HCT116 (cell line): ENCODE data around the gene GRM8. TPM values are rescaled to one million over a fixed set of nuclear protein-coding genes. Genes with fewer than 3 reads are reported as not detected.

Experiments
- ATAC-seq: fragments of 200-7000 bp; cut with Tn5 transposase; 2 replicates; pipeline ENCODE4 v1.9.1; 2020; ENCODE audit warnings: mild to moderate bottlenecking, moderate library complexity
- BruUV-seq: library from RNA; stranded (reverse); fragments of 400-500 nt; replicated peaks from 2 replicates; lab custom pipeline; 2021; lab: Mats Ljungman, UMichigan
- CTCF ChIA-PET: fragments of 300-600 bp; sonication (Branson Sonifier 250); formaldehyde crosslinking; loops from one replicate; lab custom pipeline; 2021; ENCODE audit warnings: antibody characterized with exemption; lab: Charles Lee
- POLR2A ChIA-PET: fragments of 300-600, 350-600 bp; sonication (Branson Sonifier 250); formaldehyde crosslinking; loops from one replicate; lab custom pipeline; 2021; ENCODE audit warnings: antibody characterized with exemption; lab: Charles Lee
- RAD21 ChIA-PET, 2 experiments: fragments of 300-600 bp; sonication (Branson Sonifier 250); formaldehyde crosslinking; loops; one replicate each; lab custom pipeline; 2023; ENCODE audit warnings: low total read pairs in 2 of 2; ENCODE audit not compliant: uncharacterized antibody in 2 of 2, unreplicated experiment in 2 of 2, low non-redundant PET in 1 of 2; lab: Charles Lee
- DNase-seq: peaks from one replicate; pipeline ENCODE4 v3.0.0-alpha.2; 2010; ENCODE audit warnings: low read depth, low spot score
- H2AFZ ChIP-seq: fragments of 200-600 bp; shearing (Covaris generic), sonication (generic); 2 replicates; pipeline ENCODE4 v1.6.1; 2017; ENCODE audit warnings: low read depth, mixed run types, mixed read lengths, antibody characterized with exemption, low read length; ENCODE audit not compliant: poor library complexity, severe bottlenecking
- H3K27ac ChIP-seq: 2 replicates; pipeline ENCODE4 v1.5.1; 2012; ENCODE audit warnings: low read depth, low read length
- H3K27me3 ChIP-seq: fragments of 200-600 bp; sonication (generic); 2 replicates; pipeline ENCODE4 v1.6.1; 2016; ENCODE audit warnings: mixed run types, low read length, mixed read lengths; ENCODE audit not compliant: insufficient read depth
- H3K36me3 ChIP-seq, 2 experiments: fragments of 200-500 bp in 1 of 2; fragments of 200-600 bp in 1 of 2; sonication (Bioruptor generic) in 1 of 2; sonication (generic) in 1 of 2; 2 replicates each; pipeline versions ENCODE4 v1.5.1 to v1.6.1; 2014 to 2016; ENCODE audit warnings: low read length in 2 of 2, inconsistent platforms in 1 of 2, mixed read lengths in 1 of 2, mixed run types in 1 of 2; ENCODE audit not compliant: insufficient read depth in 2 of 2, control insufficient read depth in 1 of 2
- H3K4me1 ChIP-seq, 2 experiments: fragments of 200-600 bp in 1 of 2; sonication (generic) in 1 of 2; 2 replicates each; pipeline versions ENCODE4 v1.5.1 to v1.6.1; 2012 to 2017; ENCODE audit warnings: low read length in 2 of 2, inconsistent platforms in 1 of 2, mild to moderate bottlenecking in 1 of 2, mixed read lengths in 1 of 2, mixed run types in 1 of 2, moderate library complexity in 1 of 2; ENCODE audit not compliant: insufficient read depth in 2 of 2, control insufficient read depth in 1 of 2
- H3K4me2 ChIP-seq: fragments of 200-600 bp; sonication (generic); 2 replicates; pipeline ENCODE4 v1.6.1; 2017; ENCODE audit warnings: mixed run types, low read length, mixed read lengths
- H3K4me3 ChIP-seq, 2 experiments: fragments of 200-600 bp in 1 of 2; sonication (generic) in 1 of 2; replicated peaks in 1 of 2; 2 replicates each; pipeline ENCODE4 v1.5.1; 2011 to 2016; ENCODE audit warnings: low read length in 2 of 2, control low read depth in 1 of 2, low read depth in 1 of 2, mild to moderate bottlenecking in 1 of 2, mixed read lengths in 1 of 2, mixed run types in 1 of 2
- H3K79me2 ChIP-seq: fragments of 200-600 bp; sonication (generic); 2 replicates; pipeline ENCODE4 v1.6.1; 2017; ENCODE audit warnings: mild to moderate bottlenecking, mixed run types, low read length, moderate library complexity, mixed read lengths; ENCODE audit not compliant: insufficient read depth
- H3K9ac ChIP-seq: fragments of 200-600 bp; sonication (generic); 2 replicates; pipeline ENCODE4 v1.6.1; 2016; ENCODE audit warnings: low read length, mixed read lengths
- H3K9me2 ChIP-seq: fragments of 200-600 bp; sonication (generic), shearing (Covaris generic); 2 replicates; pipeline ENCODE4 v1.6.1; 2017; ENCODE audit warnings: mixed run types, mild to moderate bottlenecking, moderate library complexity; ENCODE audit not compliant: insufficient read depth
- H3K9me3 ChIP-seq, 2 experiments: fragments of 200-500 bp in 1 of 2; fragments of 200-600 bp in 1 of 2; sonication (Bioruptor generic) in 1 of 2; sonication (generic) in 1 of 2; 2 replicates each; pipeline ENCODE4 v1.6.1; 2014 to 2017; ENCODE audit warnings: low read length in 2 of 2, mixed read lengths in 2 of 2, inconsistent platforms in 1 of 2, low read depth in 1 of 2, mild to moderate bottlenecking in 1 of 2, mixed run types in 1 of 2, moderate library complexity in 1 of 2; ENCODE audit not compliant: control insufficient read depth in 1 of 2, insufficient read depth in 1 of 2
- H4K20me1 ChIP-seq: fragments of 200-600 bp; sonication (generic), shearing (Covaris generic); 2 replicates; pipeline ENCODE4 v1.6.1; 2017; ENCODE audit warnings: mixed run types, mild to moderate bottlenecking, moderate library complexity; ENCODE audit not compliant: insufficient read depth
- ATF3 ChIP-seq: IDR thresholded peaks from 2 replicates; pipeline ENCODE4 v1.6.1; 2012
- CBX3 ChIP-seq: IDR thresholded peaks from 2 replicates; pipeline ENCODE4 v1.6.1; 2012; ENCODE audit warnings: low read depth
- CEBPB ChIP-seq: IDR thresholded peaks from 2 replicates; pipeline ENCODE4 v1.6.1; 2012; ENCODE audit warnings: low read depth
- EZH2 ChIP-seq: fragments of 200-600 bp; sonication (generic); IDR thresholded peaks from 2 replicates; pipeline ENCODE4 v1.6.1; 2017; ENCODE audit warnings: antibody characterized with exemption, mixed run types
- JUND ChIP-seq: IDR thresholded peaks from 2 replicates; pipeline ENCODE4 v1.6.1; 2012
- POLR2A ChIP-seq: IDR thresholded peaks from 2 replicates; pipeline ENCODE4 v1.7.0; 2011; ENCODE audit warnings: borderline replicate concordance; ENCODE audit not compliant: insufficient read depth, insufficient read length; ENCODE audit errors: extremely low read depth
- POLR2AphosphoS5 ChIP-seq: IDR thresholded peaks from 2 replicates; pipeline ENCODE4 v1.6.1; 2011; ENCODE audit warnings: mild to moderate bottlenecking, low read depth, low read length, moderate library complexity
- SIN3A ChIP-seq: IDR thresholded peaks from 2 replicates; pipeline ENCODE4 v1.6.1; 2012; ENCODE audit warnings: low read depth
- TCF7L2 ChIP-seq: IDR thresholded peaks from 2 replicates; pipeline ENCODE4 v1.7.0; 2011; ENCODE audit warnings: borderline replicate concordance, inconsistent platforms; ENCODE audit not compliant: insufficient read depth, insufficient read length; ENCODE audit errors: extremely low read depth
- YY1 ChIP-seq: IDR thresholded peaks from 2 replicates; pipeline ENCODE4 v1.6.1; 2011; ENCODE audit warnings: low read length, low read depth, moderate library complexity, mild to moderate bottlenecking; ENCODE audit not compliant: insufficient replicate concordance; ENCODE audit errors: extremely low read depth
- ZNF274 ChIP-seq: fragments of 200-500 bp; sonication (Bioruptor generic); IDR thresholded peaks from 2 replicates; pipeline ENCODE4 v1.6.1; 2014; ENCODE audit warnings: mild to moderate bottlenecking, low read depth, low read length, inconsistent platforms
- intact Hi-C: fragments of 100-400 bp; cut with micrococcal nuclease; formaldehyde crosslinking; loops from 2 replicates; pipeline ENCODE4 v1.10.0; 2022
- total RNA-seq: library from RNA; stranded (reverse); gene quantifications from one replicate; pipeline ENCODE4 v1.2.1, GENCODE V29; 2021; ENCODE audit not compliant: unreplicated experiment
- TF ChIP-seq, protein P1 (sequence below), 3 experiments: fragments of 200-600 bp in 1 of 3; sonication (generic) in 1 of 3; IDR thresholded peaks in 2 of 3; conservative IDR thresholded peaks in 1 of 3; 2 replicates each; pipeline ENCODE4 v1.5.1; 2012 to 2017; ENCODE audit warnings: low read depth in 2 of 3, low read length in 2 of 3, antibody characterized with exemption in 1 of 3, borderline replicate concordance in 1 of 3, control low read depth in 1 of 3, mild to moderate bottlenecking in 1 of 3, mixed read lengths in 1 of 3, mixed run types in 1 of 3, moderate library complexity in 1 of 3; ENCODE audit not compliant: insufficient read depth in 1 of 3
- TF ChIP-seq, protein P2 (sequence below): IDR thresholded peaks from 2 replicates; pipeline ENCODE4 v1.6.1; 2012

GRM8 gene
- total RNA-seq, 1 experiment from 2014 or later: 0.05 TPM

DNA sequence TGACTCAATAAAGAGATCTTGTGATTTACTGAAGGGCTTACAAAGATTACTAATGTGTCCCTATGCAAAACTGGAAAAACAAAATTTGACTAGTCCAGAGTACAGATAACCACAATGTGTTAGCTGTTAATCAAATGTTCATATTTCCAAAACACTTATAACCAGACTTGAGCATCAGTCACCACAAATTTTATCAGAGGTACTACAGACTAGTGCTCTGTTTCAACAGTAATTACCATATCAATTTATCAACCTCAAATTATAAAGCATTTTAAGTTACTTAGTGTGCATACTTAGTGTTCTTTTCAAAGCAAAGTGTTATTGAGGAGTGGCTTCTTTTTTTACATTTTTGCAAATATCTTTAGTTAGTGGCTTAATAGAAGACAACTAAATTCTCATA lies 765.9 kb downstream of the GRM8 start:
- ChIA-PET POLR2A (no interaction called here), CTCF (no interaction called here), RAD21 (no interaction called here)
- DNase-seq (no peak), ATAC-seq (no peak)
- Histone ChIP-seq H3K9ac (no peak overlapping the region), H3K4me1 (no peaks in the 10 kb centered on the region), H3K9me2 (no peaks in the 10 kb centered on the region), H4K20me1 (no peaks in the 10 kb centered on the region), H3K36me3 (no peaks in the 10 kb centered on the region), H3K27me3 (no peaks in the 10 kb centered on the region), H3K4me2 (no peak overlapping the region), H3K27ac (no peak overlapping the region), H3K9me3 (no peaks in the 10 kb centered on the region), H2AFZ (no peak overlapping the region), H3K4me3 (no peak overlapping the region), H3K79me2 (no peaks in the 10 kb centered on the region)
- BruUV-seq: no TSS peak
- no peak for TF ChIP-seq CBX3
- TF ChIP-seq CEBPB: no peak
- no peak for TF ChIP-seq JUND
- TF ChIP-seq YY1: no peak
- no peak for TF ChIP-seq TCF7L2
- TF ChIP-seq POLR2A: no peak
- no peak for TF ChIP-seq SIN3A
- TF ChIP-seq, protein P1, sequence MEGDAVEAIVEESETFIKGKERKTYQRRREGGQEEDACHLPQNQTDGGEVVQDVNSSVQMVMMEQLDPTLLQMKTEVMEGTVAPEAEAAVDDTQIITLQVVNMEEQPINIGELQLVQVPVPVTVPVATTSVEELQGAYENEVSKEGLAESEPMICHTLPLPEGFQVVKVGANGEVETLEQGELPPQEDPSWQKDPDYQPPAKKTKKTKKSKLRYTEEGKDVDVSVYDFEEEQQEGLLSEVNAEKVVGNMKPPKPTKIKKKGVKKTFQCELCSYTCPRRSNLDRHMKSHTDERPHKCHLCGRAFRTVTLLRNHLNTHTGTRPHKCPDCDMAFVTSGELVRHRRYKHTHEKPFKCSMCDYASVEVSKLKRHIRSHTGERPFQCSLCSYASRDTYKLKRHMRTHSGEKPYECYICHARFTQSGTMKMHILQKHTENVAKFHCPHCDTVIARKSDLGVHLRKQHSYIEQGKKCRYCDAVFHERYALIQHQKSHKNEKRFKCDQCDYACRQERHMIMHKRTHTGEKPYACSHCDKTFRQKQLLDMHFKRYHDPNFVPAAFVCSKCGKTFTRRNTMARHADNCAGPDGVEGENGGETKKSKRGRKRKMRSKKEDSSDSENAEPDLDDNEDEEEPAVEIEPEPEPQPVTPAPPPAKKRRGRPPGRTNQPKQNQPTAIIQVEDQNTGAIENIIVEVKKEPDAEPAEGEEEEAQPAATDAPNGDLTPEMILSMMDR (IDR thresholded peaks at IDR 0.05 in 2 of 3, conservative IDR thresholded peaks at IDR 0.05 in 1 of 3; ENCODE audit: borderline replicate concordance in 1 of 3, insufficient read depth in 1 of 3, low read depth in 2 of 3, low read length in 2 of 3): no peak
- TF ChIP-seq POLR2AphosphoS5: no peak
- no peak for TF ChIP-seq EZH2
- TF ChIP-seq, protein P2, sequence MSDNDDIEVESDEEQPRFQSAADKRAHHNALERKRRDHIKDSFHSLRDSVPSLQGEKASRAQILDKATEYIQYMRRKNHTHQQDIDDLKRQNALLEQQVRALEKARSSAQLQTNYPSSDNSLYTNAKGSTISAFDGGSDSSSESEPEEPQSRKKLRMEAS: no peak
- TF ChIP-seq ZNF274: no peak
- no peak for TF ChIP-seq ATF3
- intact Hi-C loops: no loop called here
